ENCODE results near the gene FGF9. TPM values are rescaled to one million over a fixed set of nuclear protein-coding genes. Genes with fewer than 3 reads are reported as not detected.
A peak's percentile ranks its signal among the peaks of the same experiment; 100 is the strongest.

FGF9 gene
- total and polyA plus RNA-seq, 10 of the 15 experiments (the other 5 are each of a cell fraction or from before 2014, with no cell fraction given), result 0.05 to 1.5 (median 0.83) TPM

GRCh38 chr13:21668732-21669275 is 2.1 kb upstream of the FGF9 start (continued):
- TF ChIP-seq RUNX3 (IDR thresholded peaks at IDR 0.05; ENCODE audit: low read length), result peak; percentile 26; the same call in 1 of the 2 replicates

GRCh38 chr13:21670006-21670882 is 629 bp upstream of the FGF9 start:
- ChIA-PET CTCF (interaction anchor here (0.7 to 1.1 kb wide), 2 partner anchors 32 to 560 kb away, joined by 3 read pairs; no protein-coding TSS in a partner anchor), SMC1A (ENCODE audit: uncharacterized antibody, unreplicated experiment) (no interaction called here), RAD21 (ENCODE audit: unreplicated experiment) (no interaction called here), POLR2A (interaction anchor here (0.5 kb wide), 1 partner anchor 29 kb away, joined by 3 read pairs; no protein-coding TSS in a partner anchor)
- Histone ChIP-seq H3K9ac (ENCODE audit: control insufficient read depth, insufficient read depth, low read length) (peak overlapping the region; percentile 39; the same call in 1 of the 2 replicates), H3K4me2 (ENCODE audit: control insufficient read depth, insufficient read depth) (peak overlapping the region; percentile 100), H3K36me3 (ENCODE audit: control insufficient read depth in 2 of 2, insufficient read depth in 2 of 2, low read length in 1 of 2) (no peaks in the 10 kb centered on the region), H3K27me3 (replicated peaks in 1 of 2; ENCODE audit: control insufficient read depth in 2 of 2, insufficient read depth in 2 of 2, low read length in 1 of 2) (peaks cover 15 to 25% of the 10 kb centered on the region in 2 experiments), H3K79me2 (ENCODE audit: control insufficient read depth, insufficient read depth, low read length) (no peaks in the 10 kb centered on the region), H2AFZ (ENCODE audit: control insufficient read depth, low read depth, low read length) (peak overlapping the region; percentile 89), H4K20me1 (ENCODE audit: control insufficient read depth, insufficient read depth) (no peaks in the 10 kb centered on the region), H3K4me1 (ENCODE audit: control insufficient read depth, insufficient read depth, low read length) (peaks cover 23% of the 10 kb centered on the region), H3K9me3 (replicated peaks; ENCODE audit: control insufficient read depth, insufficient read depth, low read length) (no peaks in the 10 kb centered on the region; the same call in 2 of the 3 replicates), H3K4me3 (peak overlapping the region; percentile 75), H3K27ac (ENCODE audit: control insufficient read depth, insufficient read depth) (no peak overlapping the region)
- intact Hi-C loops (cut with micrococcal nuclease; ENCODE audit: unreplicated experiment) (loop anchor here (5.0 kb wide), 2 partner anchors 392 to 447 kb away; no protein-coding TSS in a partner anchor), in situ Hi-C loops (cut with MboI) (no loop called here)
- FAIRE-seq (no peak), ATAC-seq (peak; percentile 49), DNase-seq (ENCODE audit: low read depth, low spot score) (no peak)
- WGBS (ENCODE audit: insufficient coverage, insufficient replicate concordance, low lambda C conversion rate, missing lambda C conversion rate), result 2% methylated on average over 68 of the region's 70 CpGs
- no TSS peak for BruUV-seq (replicated peaks)
- peak; percentile 87 for TF ChIP-seq HDAC6 (IDR thresholded peaks at IDR 0.05; ENCODE audit: unreplicated experiment)
- 0 out of 2 replicates have a peak, but pooled peaks have one; percentile 17 for TF ChIP-seq RAD21 (IDR thresholded peaks at IDR 0.05; ENCODE audit: insufficient read depth, low read depth, low read length)
- TF ChIP-seq, protein P1, sequence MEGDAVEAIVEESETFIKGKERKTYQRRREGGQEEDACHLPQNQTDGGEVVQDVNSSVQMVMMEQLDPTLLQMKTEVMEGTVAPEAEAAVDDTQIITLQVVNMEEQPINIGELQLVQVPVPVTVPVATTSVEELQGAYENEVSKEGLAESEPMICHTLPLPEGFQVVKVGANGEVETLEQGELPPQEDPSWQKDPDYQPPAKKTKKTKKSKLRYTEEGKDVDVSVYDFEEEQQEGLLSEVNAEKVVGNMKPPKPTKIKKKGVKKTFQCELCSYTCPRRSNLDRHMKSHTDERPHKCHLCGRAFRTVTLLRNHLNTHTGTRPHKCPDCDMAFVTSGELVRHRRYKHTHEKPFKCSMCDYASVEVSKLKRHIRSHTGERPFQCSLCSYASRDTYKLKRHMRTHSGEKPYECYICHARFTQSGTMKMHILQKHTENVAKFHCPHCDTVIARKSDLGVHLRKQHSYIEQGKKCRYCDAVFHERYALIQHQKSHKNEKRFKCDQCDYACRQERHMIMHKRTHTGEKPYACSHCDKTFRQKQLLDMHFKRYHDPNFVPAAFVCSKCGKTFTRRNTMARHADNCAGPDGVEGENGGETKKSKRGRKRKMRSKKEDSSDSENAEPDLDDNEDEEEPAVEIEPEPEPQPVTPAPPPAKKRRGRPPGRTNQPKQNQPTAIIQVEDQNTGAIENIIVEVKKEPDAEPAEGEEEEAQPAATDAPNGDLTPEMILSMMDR (IDR thresholded peaks at IDR 0.05 in 2 of 3, conservative IDR thresholded peaks at IDR 0.05 in 1 of 3; ENCODE audit: control insufficient read depth in 2 of 3, extremely low read depth in 1 of 3, insufficient read depth in 1 of 3, low read depth in 3 of 3, low read length in 3 of 3), result peak; percentile 23 to 38 (median 32); a peak in 4 of 6 replicates
- TF ChIP-seq ZNF217 (IDR thresholded peaks at IDR 0.05), result no peak
- TF ChIP-seq WRNIP1 (IDR thresholded peaks at IDR 0.05; ENCODE audit: borderline replicate concordance, low read depth, low read length), result 0 out of 2 replicates have a peak, but pooled peaks have one; percentile 43
- 0 out of 4 replicates have a peak, but pooled peaks of 1 of the 2 experiments have one; percentile 18 for TF ChIP-seq BHLHE40 (IDR thresholded peaks at IDR 0.05; ENCODE audit: borderline replicate concordance in 1 of 2, low read depth in 2 of 2, low read length in 1 of 2)
- no peak for TF ChIP-seq NFXL1 (IDR thresholded peaks at IDR 0.05; ENCODE audit: borderline replicate concordance)

Data from GM12878 (cell line).